Uterus (tissue), 2 donors: Measurements from ENCODE around the gene TPH2.

Experiments used
- POLR2A ChIP-seq, 2 donors: fragments of 450-650 bp; IDR thresholded peaks; one replicate each; pipeline ENCODE4 v1.6.1; 2016; ENCODE audit warnings: antibody characterized with exemption in 2 of 2, mild to moderate bottlenecking in 1 of 2, moderate library complexity in 1 of 2
- TF ChIP-seq, protein P1 (sequence below), 4 experiments: fragments of 200-600 bp in 2 of 4; fragments of 450-650 bp in 2 of 4; sonication (generic) in 2 of 4; IDR thresholded peaks; one replicate each; pipeline ENCODE4 v1.5.1; 2016 to 2019; ENCODE audit warnings: antibody characterized with exemption in 4 of 4, mild to moderate bottlenecking in 2 of 4, moderate library complexity in 1 of 4

DNA sequence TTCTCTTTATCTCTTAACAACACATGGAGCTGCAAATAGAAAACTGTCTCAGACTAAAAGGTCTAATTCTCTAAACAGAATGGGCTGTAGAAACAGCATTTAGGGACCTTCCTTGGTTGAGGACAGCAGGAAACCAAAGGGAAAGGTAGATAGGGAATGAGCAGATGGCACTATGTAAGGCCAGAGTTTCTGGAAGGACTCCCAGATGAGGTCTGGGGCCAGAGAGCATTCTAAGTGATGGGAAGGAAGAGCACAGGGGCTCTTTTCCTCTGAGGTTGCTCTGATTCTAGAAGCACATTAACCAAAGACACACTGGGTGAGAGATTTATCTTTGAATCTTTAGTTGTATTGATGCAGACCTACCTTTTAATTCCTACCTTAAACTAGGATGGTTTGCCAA, 79.4 kb downstream of the TPH2 start:
- TF ChIP-seq, protein P1, sequence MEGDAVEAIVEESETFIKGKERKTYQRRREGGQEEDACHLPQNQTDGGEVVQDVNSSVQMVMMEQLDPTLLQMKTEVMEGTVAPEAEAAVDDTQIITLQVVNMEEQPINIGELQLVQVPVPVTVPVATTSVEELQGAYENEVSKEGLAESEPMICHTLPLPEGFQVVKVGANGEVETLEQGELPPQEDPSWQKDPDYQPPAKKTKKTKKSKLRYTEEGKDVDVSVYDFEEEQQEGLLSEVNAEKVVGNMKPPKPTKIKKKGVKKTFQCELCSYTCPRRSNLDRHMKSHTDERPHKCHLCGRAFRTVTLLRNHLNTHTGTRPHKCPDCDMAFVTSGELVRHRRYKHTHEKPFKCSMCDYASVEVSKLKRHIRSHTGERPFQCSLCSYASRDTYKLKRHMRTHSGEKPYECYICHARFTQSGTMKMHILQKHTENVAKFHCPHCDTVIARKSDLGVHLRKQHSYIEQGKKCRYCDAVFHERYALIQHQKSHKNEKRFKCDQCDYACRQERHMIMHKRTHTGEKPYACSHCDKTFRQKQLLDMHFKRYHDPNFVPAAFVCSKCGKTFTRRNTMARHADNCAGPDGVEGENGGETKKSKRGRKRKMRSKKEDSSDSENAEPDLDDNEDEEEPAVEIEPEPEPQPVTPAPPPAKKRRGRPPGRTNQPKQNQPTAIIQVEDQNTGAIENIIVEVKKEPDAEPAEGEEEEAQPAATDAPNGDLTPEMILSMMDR (IDR thresholded peaks at IDR 0.05): no peak
- no peak for TF ChIP-seq POLR2A (IDR thresholded peaks at IDR 0.05)
